ENCODE results near the gene MRPS27. TPM values are rescaled to one million over a fixed set of nuclear protein-coding genes. Genes with fewer than 3 reads are reported as not detected.
"Not testable (repeated sequence)": the region's sequence is repeated elsewhere in the genome, so short reads cannot be mapped to it uniquely, and the experiment has no call there.

The MRPS27 gene
- total RNA-seq, 2 experiments from 2014 or later, result 48.2 to 53.9 TPM

DNA sequence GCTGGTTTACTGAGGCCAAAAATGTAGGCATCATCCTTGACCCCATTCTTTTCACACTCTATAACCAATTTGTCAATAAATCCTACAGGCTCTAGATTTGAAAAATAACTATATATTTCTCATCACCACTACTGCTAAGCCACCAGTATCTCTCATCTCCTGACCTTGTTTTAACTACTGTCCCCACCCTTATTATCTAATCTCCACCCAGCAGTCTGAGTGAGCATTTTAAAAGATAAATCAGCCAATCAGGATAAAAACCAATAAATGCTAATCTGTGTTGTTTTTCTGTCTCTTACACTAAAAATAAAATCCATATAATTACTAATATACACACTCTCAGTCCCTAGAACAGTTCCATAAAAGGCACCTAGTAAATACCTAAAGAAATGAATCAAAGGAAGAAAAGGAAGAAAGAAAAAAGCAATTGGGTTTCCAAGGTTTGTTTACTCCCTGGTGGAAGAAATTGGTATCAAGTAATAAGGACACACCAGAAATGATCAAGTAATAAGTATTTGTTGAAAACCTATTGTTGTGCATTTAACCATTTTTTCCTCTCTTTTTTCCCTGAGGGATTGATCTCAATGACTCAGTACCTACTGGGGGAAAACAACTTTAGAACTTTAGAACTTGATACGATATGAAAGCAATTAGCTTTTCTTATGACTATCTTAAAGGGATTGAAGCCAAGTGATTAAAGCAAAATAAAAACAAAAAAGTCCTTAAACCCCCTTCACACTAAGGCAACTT, 19.3 kb downstream of the MRPS27 start:
- no peak overlapping the region for H3K27ac Mint-ChIP-seq
- ATAC-seq (no peak), DNase-seq (no peak)
- CTCF ChIA-PET, result no interaction called here
- no peaks in the 10 kb centered on the region for H3K9me3 Mint-ChIP-seq (ENCODE audit: insufficient read depth)
- POLR2A ChIA-PET, result no interaction called here
- peaks cover 26% of the 10 kb centered on the region for H3K4me1 Mint-ChIP-seq (ENCODE audit: low read depth)
- no peak overlapping the region for H3K4me3 Mint-ChIP-seq
- H3K36me3 Mint-ChIP-seq (ENCODE audit: low read depth), result peaks cover 26% of the 10 kb centered on the region
- H3K27me3 Mint-ChIP-seq (ENCODE audit: low read depth), result no peaks in the 10 kb centered on the region

DNA sequence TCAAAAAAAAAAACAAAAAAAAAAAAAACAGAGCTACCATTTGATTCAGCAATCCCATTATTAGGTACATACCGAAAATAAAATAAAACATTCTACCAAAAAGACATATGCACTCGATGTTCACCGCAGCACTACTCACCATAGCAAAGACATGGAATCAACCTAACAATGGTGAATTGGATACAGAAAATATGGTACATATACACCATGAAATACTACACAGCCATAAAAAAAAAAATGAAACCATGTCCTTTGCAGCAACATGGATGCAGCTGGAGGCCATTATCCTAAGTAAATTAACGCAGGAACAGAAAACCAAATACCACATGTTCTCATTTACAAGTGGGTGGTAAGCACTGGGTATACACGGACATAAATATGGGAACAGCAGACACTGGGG, 21.3 kb downstream of the MRPS27 start:
- peaks cover 30% of the 10 kb centered on the region for H3K36me3 Mint-ChIP-seq (ENCODE audit: low read depth)
- ChIA-PET CTCF (interaction anchor here (1.5 to 2.3 kb wide), 2 partner anchors 10 to 18 kb away, joined by 5 to 12 read pairs; no protein-coding TSS in a partner anchor), POLR2A (no interaction called here)
- H3K27me3 Mint-ChIP-seq (ENCODE audit: low read depth), result no peaks in the 10 kb centered on the region
- no peak overlapping the region for H3K27ac Mint-ChIP-seq
- H3K4me1 Mint-ChIP-seq (ENCODE audit: low read depth), result peaks cover 17% of the 10 kb centered on the region
- no peak overlapping the region for H3K4me3 Mint-ChIP-seq
- no peak for DNase-seq
- ATAC-seq, result no peak
- no peaks in the 10 kb centered on the region for H3K9me3 Mint-ChIP-seq (ENCODE audit: insufficient read depth)

DNA sequence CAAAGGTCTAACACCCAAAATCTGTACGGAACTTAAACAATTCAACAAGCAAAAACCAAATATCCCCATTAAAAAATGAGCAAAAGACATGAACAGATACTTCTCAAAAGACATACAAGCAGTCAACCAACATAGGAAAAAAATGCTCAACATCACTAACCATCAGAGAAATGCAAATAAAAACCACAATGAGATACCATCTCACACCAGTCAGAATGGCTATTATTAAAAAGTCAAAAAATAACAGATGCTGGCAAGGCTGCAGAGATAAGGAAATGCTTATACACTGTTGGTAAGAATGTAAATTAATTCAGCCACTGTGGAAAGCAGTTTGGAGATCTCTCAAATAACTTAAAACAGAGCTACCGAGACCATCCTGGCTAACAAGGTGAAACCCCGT, 21.9 kb downstream of the MRPS27 start:
- not testable (repeated sequence) for H3K27ac Mint-ChIP-seq
- CTCF ChIA-PET, result interaction anchor here (2.3 kb wide), 1 partner anchor 10 kb away, joined by 12 read pairs; no protein-coding TSS in a partner anchor
- peaks cover 33% of the 10 kb centered on the region for H3K36me3 Mint-ChIP-seq (ENCODE audit: low read depth)

DNA sequence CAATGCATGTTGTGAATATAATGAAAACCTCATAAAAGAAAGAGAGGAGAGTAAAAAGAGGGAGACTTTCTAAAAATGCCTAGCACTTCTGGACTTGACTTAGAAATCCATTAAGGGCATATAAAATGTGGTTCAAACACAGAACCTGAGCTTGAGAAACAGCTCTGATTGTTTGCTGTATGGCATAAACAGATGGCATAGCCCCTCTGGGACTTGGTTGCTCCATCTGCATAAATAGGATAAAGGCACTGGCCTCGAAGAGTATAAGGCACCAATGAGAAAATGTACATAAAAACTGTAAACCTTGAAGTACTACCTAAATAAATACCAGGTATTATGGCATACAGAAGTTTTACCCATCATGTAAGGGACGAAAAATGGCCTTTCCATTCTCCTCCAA, 23.8 kb downstream of the MRPS27 start:
- H3K27ac Mint-ChIP-seq, result no peak overlapping the region

More for the DNA sequence above, 21.9 kb downstream of the MRPS27 start:
- H3K4me1 Mint-ChIP-seq (ENCODE audit: low read depth), result peaks cover 17% of the 10 kb centered on the region
- H3K9me3 Mint-ChIP-seq (ENCODE audit: insufficient read depth); ATAC-seq; H3K4me3 Mint-ChIP-seq; POLR2A ChIA-PET; DNase-seq; H3K27me3 Mint-ChIP-seq (ENCODE audit: low read depth): not testable (repeated sequence)

DNA sequence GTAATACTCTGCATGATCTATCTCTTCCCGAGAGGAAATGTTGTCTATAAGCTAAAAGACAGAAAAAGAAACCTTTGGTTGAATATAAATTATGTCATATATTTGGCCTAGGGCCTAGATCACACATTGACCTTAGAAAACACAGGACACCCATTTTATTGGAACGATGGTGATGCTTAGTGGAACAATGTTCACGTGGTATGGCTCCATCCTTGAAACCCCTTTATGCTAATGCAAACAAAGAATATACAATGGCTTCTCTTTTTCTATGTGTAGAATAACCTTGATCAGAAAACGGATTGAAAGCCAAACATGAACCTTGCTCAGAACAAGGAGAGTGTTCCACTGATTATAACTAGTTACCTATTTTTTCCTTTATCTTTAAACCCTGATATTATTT, 24.5 kb downstream of the MRPS27 start:
- DNase-seq (no peak), ATAC-seq (no peak)
- Mint-ChIP-seq H3K4me3 (no peak overlapping the region), H3K9me3 (ENCODE audit: insufficient read depth) (no peaks in the 10 kb centered on the region), H3K4me1 (ENCODE audit: low read depth) (peaks cover 17% of the 10 kb centered on the region), H3K27ac (no peak overlapping the region), H3K27me3 (ENCODE audit: low read depth) (no peaks in the 10 kb centered on the region), H3K36me3 (ENCODE audit: low read depth) (peaks cover 31% of the 10 kb centered on the region)
- ChIA-PET CTCF (interaction anchor here (1.0 to 1.4 kb wide), 2 partner anchors 10 to 13 kb away, joined by 3 to 4 read pairs; no protein-coding TSS in a partner anchor), POLR2A (no interaction called here)

More for the DNA sequence above, 23.8 kb downstream of the MRPS27 start:
- DNase-seq (no peak), ATAC-seq (no peak)
- Mint-ChIP-seq H3K27me3 (ENCODE audit: low read depth) (no peaks in the 10 kb centered on the region), H3K4me3 (no peak overlapping the region), H3K9me3 (ENCODE audit: insufficient read depth) (no peaks in the 10 kb centered on the region), H3K36me3 (ENCODE audit: low read depth) (peaks cover 31% of the 10 kb centered on the region), H3K4me1 (ENCODE audit: low read depth) (peaks cover 17% of the 10 kb centered on the region)
- POLR2A ChIA-PET, result no interaction called here
- CTCF ChIA-PET, result interaction anchor here (1.4 kb wide), 1 partner anchor 9 kb away, joined by 3 read pairs; no protein-coding TSS in a partner anchor

- H3K27me3 Mint-ChIP-seq (ENCODE audit: low read depth), result no peaks in the 10 kb centered on the region
- H3K36me3 Mint-ChIP-seq (ENCODE audit: low read depth), result peaks cover 29% of the 10 kb centered on the region
- DNase-seq, result no peak
- H3K9me3 Mint-ChIP-seq (ENCODE audit: insufficient read depth), result no peaks in the 10 kb centered on the region
- POLR2A ChIA-PET, result no interaction called here
- no peak overlapping the region for H3K4me3 Mint-ChIP-seq
- no peak for ATAC-seq
- CTCF ChIA-PET, result no interaction called here
- H3K27ac Mint-ChIP-seq, result no peak overlapping the region
- H3K4me1 Mint-ChIP-seq (ENCODE audit: low read depth), result peaks cover 12% of the 10 kb centered on the region
These were observed 25.6 kb downstream of the MRPS27 start for GRCh38 chr5:72294473-72294872.

- peaks cover 6% of the 10 kb centered on the region for H3K4me1 Mint-ChIP-seq (ENCODE audit: low read depth)
- no peak overlapping the region for H3K4me3 Mint-ChIP-seq
- H3K9me3 Mint-ChIP-seq (ENCODE audit: insufficient read depth), result no peaks in the 10 kb centered on the region
- POLR2A ChIA-PET, result no interaction called here
- H3K27ac Mint-ChIP-seq, result no peak overlapping the region
- DNase-seq (no peak), ATAC-seq (no peak)
- H3K27me3 Mint-ChIP-seq (ENCODE audit: low read depth), result no peaks in the 10 kb centered on the region
- H3K36me3 Mint-ChIP-seq (ENCODE audit: low read depth), result peaks cover 34% of the 10 kb centered on the region
- CTCF ChIA-PET, result no interaction called here
These were observed 26.5 kb downstream of the MRPS27 start for GRCh38 chr5:72293495-72294055.

DNA sequence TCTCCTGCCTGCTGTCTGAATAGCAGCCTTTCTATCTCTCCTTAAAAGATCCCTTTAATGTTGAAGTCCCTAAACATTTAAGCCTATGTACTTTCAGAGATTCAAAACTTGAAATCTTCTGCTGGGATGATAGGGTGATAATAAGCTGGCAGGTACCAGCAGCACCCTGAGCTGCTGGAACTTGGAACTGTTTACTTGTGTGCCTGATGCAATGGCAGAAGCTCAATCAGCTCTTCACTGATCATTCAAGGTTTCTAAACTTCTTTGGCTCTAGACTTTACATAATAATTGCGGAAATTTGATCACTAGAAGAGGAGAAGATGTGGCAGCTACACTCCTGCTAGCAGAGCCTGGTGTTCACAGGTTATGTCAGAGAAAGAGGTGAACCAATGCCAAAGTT, 27.6 kb downstream of the MRPS27 start:
- Mint-ChIP-seq H3K4me1 (ENCODE audit: low read depth) (peaks cover 1% of the 10 kb centered on the region), H3K36me3 (ENCODE audit: low read depth) (peaks cover 37% of the 10 kb centered on the region), H3K27ac (no peak overlapping the region), H3K27me3 (ENCODE audit: low read depth) (no peaks in the 10 kb centered on the region), H3K9me3 (ENCODE audit: insufficient read depth) (no peaks in the 10 kb centered on the region), H3K4me3 (no peak overlapping the region)
- ChIA-PET POLR2A (interaction anchor here (0.5 to 1.6 kb wide), 2 partner anchors 15 to 28 kb away, joined by 3 to 5 read pairs; partner anchors contain the start of genes MRPS27 and PTCD2), CTCF (interaction anchor here (1.0 to 2.2 kb wide), 3 partner anchors 10 to 16 kb away, joined by 3 to 6 read pairs (median 3); no protein-coding TSS in a partner anchor)
- ATAC-seq (no peak), DNase-seq (no peak)

DNA sequence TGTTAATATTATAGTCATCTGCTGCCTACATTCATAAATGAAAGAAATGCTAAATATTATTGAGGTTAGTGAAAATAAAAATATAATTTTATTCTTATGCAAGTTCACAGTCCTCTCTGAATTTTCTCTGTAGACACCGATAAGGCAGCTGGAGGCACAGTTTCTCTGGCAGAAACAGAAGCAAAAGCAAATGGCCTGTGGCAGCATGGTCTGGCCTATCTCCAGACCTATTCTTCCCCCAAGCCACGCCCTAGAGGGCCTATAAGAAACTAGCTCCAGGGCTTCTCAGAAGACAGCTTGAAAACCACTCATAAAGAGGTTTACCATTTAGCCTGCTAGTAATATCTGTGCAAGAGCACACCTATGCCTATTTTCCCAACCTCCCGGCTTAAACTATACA, 28.4 kb downstream of the MRPS27 start:
- no peaks in the 10 kb centered on the region for H3K9me3 Mint-ChIP-seq (ENCODE audit: insufficient read depth)
- DNase-seq (no peak), ATAC-seq (no peak)
- H3K36me3 Mint-ChIP-seq (ENCODE audit: low read depth), result peaks cover 41% of the 10 kb centered on the region
- no peak overlapping the region for H3K27ac Mint-ChIP-seq
- CTCF ChIA-PET, result interaction anchor here (1.0 to 2.2 kb wide), 3 partner anchors 11 to 13 kb away, joined by 3 to 6 read pairs (median 3); no protein-coding TSS in a partner anchor
- peaks cover 1% of the 10 kb centered on the region for H3K4me1 Mint-ChIP-seq (ENCODE audit: low read depth)
- POLR2A ChIA-PET, result interaction anchor here (1.6 kb wide), 1 partner anchor 28 kb away, joined by 5 read pairs; the partner anchor contains the start of genes MRPS27 and PTCD2
- no peak overlapping the region for H3K4me3 Mint-ChIP-seq
- no peaks in the 10 kb centered on the region for H3K27me3 Mint-ChIP-seq (ENCODE audit: low read depth)

- no peak overlapping the region for H3K27ac Mint-ChIP-seq
- no peaks in the 10 kb centered on the region for H3K27me3 Mint-ChIP-seq (ENCODE audit: low read depth)
- ChIA-PET CTCF (no interaction called here), POLR2A (interaction anchor here (0.6 kb wide), 1 partner anchor 67 kb away, joined by 3 read pairs; no protein-coding TSS in a partner anchor)
- no peak overlapping the region for H3K4me3 Mint-ChIP-seq
- ATAC-seq (no peak), DNase-seq (no peak)
- peaks cover 1% of the 10 kb centered on the region for H3K4me1 Mint-ChIP-seq (ENCODE audit: low read depth)
- H3K9me3 Mint-ChIP-seq (ENCODE audit: insufficient read depth), result no peaks in the 10 kb centered on the region
- peaks cover 36% of the 10 kb centered on the region for H3K36me3 Mint-ChIP-seq (ENCODE audit: low read depth)
These were observed 29.5 kb downstream of the MRPS27 start for GRCh38 chr5:72290356-72291133.

DNA sequence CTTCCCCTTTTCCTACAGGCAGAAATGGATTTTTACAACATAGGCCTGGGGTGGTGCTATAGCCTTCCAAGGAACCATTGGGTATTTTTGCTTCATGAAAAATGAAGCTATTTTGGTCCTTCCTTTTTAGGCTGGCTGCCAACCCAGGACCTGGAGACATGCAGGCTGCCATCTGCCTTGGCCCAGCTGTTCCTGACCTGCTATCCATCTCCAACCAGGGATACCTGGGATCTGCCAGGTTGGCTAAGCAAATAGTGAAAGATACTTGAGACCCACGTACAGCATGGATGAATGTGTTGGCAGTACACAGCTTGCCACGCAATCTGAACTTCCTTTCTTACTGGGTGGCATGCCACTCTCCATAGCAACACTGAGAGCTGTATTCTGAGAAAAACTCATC, 31.1 kb downstream of the MRPS27 start:
- no peak overlapping the region for H3K4me3 Mint-ChIP-seq
- CTCF ChIA-PET, result no interaction called here

More for the DNA sequence above, 31.1 kb downstream of the MRPS27 start:
- no peak overlapping the region for H3K27ac Mint-ChIP-seq
- ATAC-seq (no peak), DNase-seq (no peak)
- H3K27me3 Mint-ChIP-seq (ENCODE audit: low read depth), result no peaks in the 10 kb centered on the region
- no peaks in the 10 kb centered on the region for H3K4me1 Mint-ChIP-seq (ENCODE audit: low read depth)
- H3K36me3 Mint-ChIP-seq (ENCODE audit: low read depth), result peaks cover 28% of the 10 kb centered on the region
- H3K9me3 Mint-ChIP-seq (ENCODE audit: insufficient read depth), result no peaks in the 10 kb centered on the region
- POLR2A ChIA-PET, result no interaction called here
